Uterus (tissue), 4 donors: ENCODE measurements around the gene RAD51B. TPM values are rescaled to one million over a fixed set of nuclear protein-coding genes. Genes with fewer than 3 reads are reported as not detected.

ENCODE experiments used
- DNase-seq, 2 donors: peaks; one replicate each; pipeline ENCODE4 v3.0.0-alpha.2; 2019 to 2020
- H3K27ac ChIP-seq, 2 donors: fragments of 200-600 bp; sonication (generic); 1 replicate in 1 of 2; 2 replicates in 1 of 2; pipeline ENCODE4 v1.5.1; 2016 to 2018
- H3K27me3 ChIP-seq, 2 donors: fragments of 200-600 bp; sonication (generic); one replicate each; pipeline ENCODE4 v1.5.1; 2018 to 2019; ENCODE audit warnings: control low read depth in 1 of 2
- H3K36me3 ChIP-seq, 2 donors: fragments of 200-600 bp; sonication (generic); one replicate each; pipeline ENCODE4 v1.5.1; 2019; ENCODE audit warnings: control low read depth in 1 of 2
- H3K4me1 ChIP-seq, 2 donors: fragments of 200-600 bp; sonication (generic); one replicate each; pipeline ENCODE4 v1.5.1; 2018 to 2019; ENCODE audit warnings: control low read depth in 1 of 2
- H3K4me3 ChIP-seq, 2 donors: fragments of 200-600 bp; sonication (generic); 1 replicate in 1 of 2; 2 replicates in 1 of 2; pipeline ENCODE4 v1.5.1; 2018 to 2019; ENCODE audit warnings: mild to moderate bottlenecking in 1 of 2
- H3K9me3 ChIP-seq, 2 donors: fragments of 200-600 bp; sonication (generic); one replicate each; pipeline ENCODE4 v1.5.1; 2019; ENCODE audit warnings: control low read depth in 1 of 2
- POLR2A ChIP-seq, 2 donors: fragments of 450-650 bp; IDR thresholded peaks; one replicate each; pipeline ENCODE4 v1.6.1; 2016; ENCODE audit warnings: antibody characterized with exemption in 2 of 2, mild to moderate bottlenecking in 1 of 2, moderate library complexity in 1 of 2
- intact Hi-C: fragments of 100-400 bp; cut with DNase I; formaldehyde crosslinking; loops from one replicate; pipeline ENCODE4 v1.15.1; 2023; ENCODE audit warnings: low total_unique reads
- total RNA-seq, 4 donors: library from RNA; depleted of rRNA in 3 of 4; stranded (reverse); fragments of >200 nt in 3 of 4; gene quantifications; one replicate each; pipeline versions ENCODE4 v1.1.0 to v1.2.4, GENCODE V29; 2014 to 2023
- TF ChIP-seq, protein P1 (sequence below), 4 experiments: fragments of 200-600 bp in 2 of 4; fragments of 450-650 bp in 2 of 4; sonication (generic) in 2 of 4; IDR thresholded peaks; one replicate each; pipeline ENCODE4 v1.5.1; 2016 to 2019; ENCODE audit warnings: antibody characterized with exemption in 4 of 4, mild to moderate bottlenecking in 2 of 4, moderate library complexity in 1 of 4
- donor health status: DM: yes; HTN: yes; CAD: no.

The RAD51B gene
- total RNA-seq, 4 donors from 2014 or later = 29.5 to 100.0 (median 70.3) TPM

DNA sequence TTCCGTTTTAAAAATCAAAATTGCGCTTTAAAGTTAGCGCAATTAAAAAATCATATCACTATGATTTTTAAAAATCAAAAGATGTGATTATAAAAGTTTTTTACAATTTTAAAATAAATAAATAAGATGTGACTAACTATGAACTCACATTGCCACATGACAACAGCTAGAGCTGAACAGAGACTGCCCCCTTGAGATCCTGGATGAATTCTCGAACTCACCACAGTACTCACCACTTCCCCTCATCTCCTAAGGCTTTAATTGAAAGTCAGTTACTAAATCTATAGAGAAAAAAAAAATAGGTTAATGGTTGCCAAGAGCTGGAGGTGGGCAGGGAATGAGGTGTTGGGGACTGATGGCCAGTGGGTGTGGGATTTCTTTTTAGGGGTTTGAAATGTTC is 589.1 kb downstream of the RAD51B start:
- TF ChIP-seq, protein P1, sequence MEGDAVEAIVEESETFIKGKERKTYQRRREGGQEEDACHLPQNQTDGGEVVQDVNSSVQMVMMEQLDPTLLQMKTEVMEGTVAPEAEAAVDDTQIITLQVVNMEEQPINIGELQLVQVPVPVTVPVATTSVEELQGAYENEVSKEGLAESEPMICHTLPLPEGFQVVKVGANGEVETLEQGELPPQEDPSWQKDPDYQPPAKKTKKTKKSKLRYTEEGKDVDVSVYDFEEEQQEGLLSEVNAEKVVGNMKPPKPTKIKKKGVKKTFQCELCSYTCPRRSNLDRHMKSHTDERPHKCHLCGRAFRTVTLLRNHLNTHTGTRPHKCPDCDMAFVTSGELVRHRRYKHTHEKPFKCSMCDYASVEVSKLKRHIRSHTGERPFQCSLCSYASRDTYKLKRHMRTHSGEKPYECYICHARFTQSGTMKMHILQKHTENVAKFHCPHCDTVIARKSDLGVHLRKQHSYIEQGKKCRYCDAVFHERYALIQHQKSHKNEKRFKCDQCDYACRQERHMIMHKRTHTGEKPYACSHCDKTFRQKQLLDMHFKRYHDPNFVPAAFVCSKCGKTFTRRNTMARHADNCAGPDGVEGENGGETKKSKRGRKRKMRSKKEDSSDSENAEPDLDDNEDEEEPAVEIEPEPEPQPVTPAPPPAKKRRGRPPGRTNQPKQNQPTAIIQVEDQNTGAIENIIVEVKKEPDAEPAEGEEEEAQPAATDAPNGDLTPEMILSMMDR (IDR thresholded peaks at IDR 0.05) = peak in 1 of 4 experiments; percentile 4
- TF ChIP-seq POLR2A (IDR thresholded peaks at IDR 0.05) = no peak
- Histone ChIP-seq H3K27ac (peak overlapping the region; percentile 36), H3K27me3 (no peaks in the 10 kb centered on the region), H3K4me1 (no peaks in the 10 kb centered on the region), H3K9me3 (no peaks in the 10 kb centered on the region), H3K4me3 (no peak overlapping the region), H3K36me3 (no peaks in the 10 kb centered on the region)
- DNase-seq = no peak
- intact Hi-C loops = no loop called here

- Histone ChIP-seq H3K36me3 (no peaks in the 10 kb centered on the region), H3K27ac (peak overlapping the region; percentile 36), H3K4me1 (no peaks in the 10 kb centered on the region), H3K9me3 (no peaks in the 10 kb centered on the region), H3K27me3 (no peaks in the 10 kb centered on the region), H3K4me3 (no peak overlapping the region)
- intact Hi-C loops = no loop called here
- DNase-seq = no peak
- TF ChIP-seq, protein P1 (IDR thresholded peaks at IDR 0.05) = no peak
- TF ChIP-seq POLR2A (IDR thresholded peaks at IDR 0.05) = no peak
Measured at GRCh38 chr14:68409387-68409786, 589.8 kb downstream of the RAD51B start.

- DNase-seq = no peak
- H3K4me3 ChIP-seq = no peak overlapping the region
- peak overlapping the region in 1 of 2 donors; percentile 36 for H3K27ac ChIP-seq
- H3K4me1 ChIP-seq = peaks cover 0 to 3% of the 10 kb centered on the region in 2 donors
- no peak for TF ChIP-seq POLR2A (IDR thresholded peaks at IDR 0.05)
- TF ChIP-seq, protein P1 (IDR thresholded peaks at IDR 0.05) = no peak
- intact Hi-C loops = no loop called here
- H3K27me3 ChIP-seq = no peaks in the 10 kb centered on the region
- no peaks in the 10 kb centered on the region for H3K9me3 ChIP-seq
- no peaks in the 10 kb centered on the region for H3K36me3 ChIP-seq
Measured at GRCh38 chr14:68412505-68413465, 593.2 kb downstream of the RAD51B start.

DNA sequence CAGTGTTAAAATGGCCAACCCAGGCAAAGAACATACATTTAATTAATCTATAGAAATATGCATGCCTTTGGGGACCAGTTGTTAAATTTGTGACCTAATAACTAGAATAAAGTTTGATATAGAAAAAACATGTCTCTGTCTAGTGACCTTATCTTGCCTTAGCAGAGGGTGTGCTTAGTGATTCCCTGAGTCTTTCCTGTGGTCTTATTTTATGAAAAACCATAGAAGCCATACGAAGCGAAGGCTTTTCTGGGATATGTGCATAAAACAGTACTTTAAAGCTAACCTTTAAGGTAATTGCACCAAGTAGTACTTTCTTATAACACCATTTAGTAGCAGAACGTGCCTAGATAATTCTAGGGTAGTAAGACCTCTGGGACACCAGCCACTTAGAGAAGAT is 593.9 kb downstream of the RAD51B start:
- Histone ChIP-seq H3K27me3 (no peaks in the 10 kb centered on the region), H3K9me3 (no peaks in the 10 kb centered on the region), H3K4me3 (no peak overlapping the region), H3K27ac (peak overlapping the region; percentile 67 to 76), H3K4me1 (peaks cover 0 to 3% of the 10 kb centered on the region in 2 donors), H3K36me3 (no peaks in the 10 kb centered on the region)
- intact Hi-C loops = no loop called here
- no peak for DNase-seq
- no peak for TF ChIP-seq POLR2A (IDR thresholded peaks at IDR 0.05)
- TF ChIP-seq, protein P1 (IDR thresholded peaks at IDR 0.05) = no peak

GRCh38 chr14:68414121-68414520 is 594.5 kb downstream of the RAD51B start:
- Histone ChIP-seq H3K27me3 (no peaks in the 10 kb centered on the region), H3K9me3 (no peaks in the 10 kb centered on the region), H3K4me1 (peaks cover 0 to 3% of the 10 kb centered on the region in 2 donors), H3K4me3 (no peak overlapping the region), H3K27ac (peak overlapping the region; percentile 67 to 76), H3K36me3 (no peaks in the 10 kb centered on the region)
- intact Hi-C loops = no loop called here
- no peak for DNase-seq
- TF ChIP-seq POLR2A (IDR thresholded peaks at IDR 0.05) = no peak
- TF ChIP-seq, protein P1 (IDR thresholded peaks at IDR 0.05) = no peak
